ENCODE results near the gene PKD1.
"Not testable (repeated sequence)": the region's sequence is repeated elsewhere in the genome, so short reads cannot be mapped to it uniquely, and the experiment has no call there.

The PKD1 gene

DNA sequence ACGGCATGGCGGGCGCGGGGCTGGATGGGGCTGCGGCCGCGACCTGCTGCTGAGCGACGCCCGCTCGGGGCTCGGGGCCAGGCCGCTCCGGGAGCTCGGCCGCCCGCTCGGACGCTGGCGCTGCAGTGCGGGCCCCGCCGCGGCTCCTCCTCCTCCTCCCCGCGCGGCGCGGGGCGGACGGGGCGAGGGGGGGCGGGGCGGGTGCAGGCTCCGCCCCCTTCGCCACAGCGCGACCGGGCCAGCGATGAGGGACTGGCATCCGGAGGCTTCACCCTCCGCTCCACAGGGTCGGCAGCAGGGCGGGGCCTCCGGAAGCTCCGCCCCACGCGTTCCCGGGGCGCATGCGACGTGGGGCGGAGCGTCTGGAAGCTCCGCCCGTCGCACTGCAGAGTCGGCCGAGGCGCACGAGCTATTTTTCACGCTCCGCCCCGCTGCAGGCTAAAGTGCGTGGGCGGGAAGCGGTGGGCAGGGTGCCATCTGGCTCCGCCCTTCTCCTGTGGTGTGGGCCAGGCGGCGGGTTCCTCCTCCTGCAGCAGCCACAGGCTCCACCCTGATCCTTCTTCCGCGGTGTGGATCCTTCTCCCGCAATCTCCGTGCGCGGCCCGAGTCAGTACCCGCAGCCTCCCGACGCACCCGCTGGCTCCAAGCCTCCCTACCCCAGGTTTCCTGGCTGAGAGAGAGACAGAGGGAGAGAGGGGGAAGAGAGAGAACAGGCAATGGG is at the start of gene PKD1:
PKD1 (minus strand) TSS at position 129 of the 721 bp plus-strand sequence. CDS start 209 bp downstream, outside the sequence.
- H3K27me3 ChIP-seq (ENCODE audit: insufficient read depth, low read length); H3K36me3 ChIP-seq (ENCODE audit: insufficient read depth, low read length); H3K4me1 ChIP-seq (ENCODE audit: insufficient read depth, low read length); H3K9me3 ChIP-seq (ENCODE audit: low read length): not testable (repeated sequence)
- Histone ChIP-seq H2AFZ (ENCODE audit: low read depth, low read length) (peak within 1 kb of the TSS; percentile 66), H3K4me3 (ENCODE audit: low read length) (peak within 1 kb of the TSS; percentile 53)

DNA sequence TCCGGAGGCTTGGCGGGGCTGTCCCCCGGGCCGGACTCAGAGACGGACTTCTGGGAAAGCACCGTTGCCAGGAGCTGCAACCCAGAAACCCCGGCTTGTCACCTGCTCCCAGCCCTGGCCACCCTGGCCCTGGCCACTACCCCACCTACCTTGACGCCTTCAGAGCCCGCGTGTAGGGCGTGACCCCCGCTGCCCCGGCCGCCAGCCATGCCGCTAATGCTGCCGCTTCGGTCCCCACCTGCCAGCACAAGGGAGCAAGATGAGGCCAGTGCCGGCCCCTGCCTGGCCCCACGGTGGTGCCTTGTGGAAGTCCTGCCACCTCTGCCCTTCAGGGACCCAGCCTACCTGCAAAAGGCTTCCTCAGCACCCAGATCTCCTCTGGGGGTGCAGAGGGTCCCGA is 49.3 kb upstream of the PKD1 start:
- H2AFZ ChIP-seq (ENCODE audit: low read depth, low read length), result no peak overlapping the region
- H3K9me3 ChIP-seq (ENCODE audit: low read length), result no peaks in the 10 kb centered on the region
- H3K4me1 ChIP-seq (ENCODE audit: insufficient read depth, low read length), result peaks cover under 1% of the 10 kb centered on the region
- no peaks in the 10 kb centered on the region for H3K27me3 ChIP-seq (ENCODE audit: insufficient read depth, low read length)
- H3K36me3 ChIP-seq (ENCODE audit: insufficient read depth, low read length), result peaks cover 6% of the 10 kb centered on the region
- H3K4me3 ChIP-seq (ENCODE audit: low read length), result no peak overlapping the region

DNA sequence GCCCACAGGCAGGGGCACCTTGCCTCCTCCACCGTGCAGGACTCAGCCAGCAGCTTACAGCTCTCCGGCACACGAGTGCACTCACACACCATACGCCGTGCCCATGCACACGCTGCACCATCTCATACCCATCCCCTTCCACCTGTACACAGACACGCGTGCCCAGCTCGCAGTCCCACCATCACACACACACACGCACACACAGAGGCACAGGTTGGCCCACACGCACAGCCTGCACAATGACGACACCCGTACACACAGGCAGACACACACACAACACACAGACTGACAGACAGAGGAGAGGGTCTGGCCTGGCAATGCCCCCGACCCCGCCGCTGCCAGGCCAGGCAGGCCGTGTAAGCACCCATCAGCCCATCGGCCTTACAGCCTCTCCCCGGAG is 48.6 kb upstream of the PKD1 start:
- H3K36me3 ChIP-seq (ENCODE audit: insufficient read depth, low read length), result peaks cover 6% of the 10 kb centered on the region
- H2AFZ ChIP-seq (ENCODE audit: low read depth, low read length), result no peak overlapping the region
- no peak overlapping the region for H3K4me3 ChIP-seq (ENCODE audit: low read length)
- no peaks in the 10 kb centered on the region for H3K4me1 ChIP-seq (ENCODE audit: insufficient read depth, low read length)
- H3K9me3 ChIP-seq (ENCODE audit: low read length), result no peaks in the 10 kb centered on the region
- no peaks in the 10 kb centered on the region for H3K27me3 ChIP-seq (ENCODE audit: insufficient read depth, low read length)

DNA sequence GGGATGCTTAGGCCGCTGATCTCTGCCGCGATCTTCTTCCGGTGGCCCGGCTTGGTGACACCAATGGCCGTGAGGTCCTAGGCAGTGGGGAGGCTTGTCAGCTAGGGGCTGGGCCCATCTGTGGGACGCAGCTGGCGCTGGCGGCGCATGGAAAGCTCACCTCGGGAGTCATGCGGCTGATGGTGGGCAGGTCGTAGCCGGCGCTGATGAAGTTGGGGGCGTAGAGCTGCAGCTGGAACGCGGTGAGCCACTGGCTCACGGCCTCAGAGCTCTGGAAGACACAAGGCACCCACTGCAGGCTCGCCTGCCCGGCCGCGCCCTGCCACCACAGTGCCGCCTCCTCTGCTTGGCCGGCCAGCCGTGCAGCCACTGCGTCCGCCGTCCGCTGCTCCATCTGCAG is 48.0 kb upstream of the PKD1 start:
- no peak overlapping the region for H3K4me3 ChIP-seq (ENCODE audit: low read length)
- no peaks in the 10 kb centered on the region for H3K27me3 ChIP-seq (ENCODE audit: insufficient read depth, low read length)
- H3K4me1 ChIP-seq (ENCODE audit: insufficient read depth, low read length), result no peaks in the 10 kb centered on the region
- H3K9me3 ChIP-seq (ENCODE audit: low read length), result no peaks in the 10 kb centered on the region
- H2AFZ ChIP-seq (ENCODE audit: low read depth, low read length), result no peak overlapping the region
- H3K36me3 ChIP-seq (ENCODE audit: insufficient read depth, low read length), result peaks cover 6% of the 10 kb centered on the region

DNA sequence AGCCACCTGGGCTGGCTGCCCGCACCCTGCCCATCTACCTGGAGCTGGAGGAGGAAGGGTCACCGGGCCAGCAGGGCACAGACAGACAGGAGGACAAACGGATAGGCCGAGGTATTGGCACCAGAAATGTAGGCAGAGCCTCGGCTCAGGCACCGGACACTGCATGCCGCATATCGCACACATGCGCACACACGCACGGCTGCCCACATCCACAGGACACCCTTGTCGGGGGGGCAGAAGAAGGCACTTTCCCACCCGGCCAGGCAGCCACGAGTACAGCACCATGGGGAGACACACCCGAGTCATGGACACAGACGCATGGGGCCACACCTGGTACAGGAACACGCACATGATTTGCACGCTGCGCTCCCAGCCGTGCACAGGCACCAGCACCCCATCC is 46.3 kb upstream of the PKD1 start:
- H3K36me3 ChIP-seq (ENCODE audit: insufficient read depth, low read length), result peaks cover 17% of the 10 kb centered on the region
- H3K4me1 ChIP-seq (ENCODE audit: insufficient read depth, low read length), result no peaks in the 10 kb centered on the region
- H3K27me3 ChIP-seq (ENCODE audit: insufficient read depth, low read length), result no peaks in the 10 kb centered on the region
- H2AFZ ChIP-seq (ENCODE audit: low read depth, low read length), result no peak overlapping the region
- no peaks in the 10 kb centered on the region for H3K9me3 ChIP-seq (ENCODE audit: low read length)
- H3K4me3 ChIP-seq (ENCODE audit: low read length), result no peak overlapping the region

DNA sequence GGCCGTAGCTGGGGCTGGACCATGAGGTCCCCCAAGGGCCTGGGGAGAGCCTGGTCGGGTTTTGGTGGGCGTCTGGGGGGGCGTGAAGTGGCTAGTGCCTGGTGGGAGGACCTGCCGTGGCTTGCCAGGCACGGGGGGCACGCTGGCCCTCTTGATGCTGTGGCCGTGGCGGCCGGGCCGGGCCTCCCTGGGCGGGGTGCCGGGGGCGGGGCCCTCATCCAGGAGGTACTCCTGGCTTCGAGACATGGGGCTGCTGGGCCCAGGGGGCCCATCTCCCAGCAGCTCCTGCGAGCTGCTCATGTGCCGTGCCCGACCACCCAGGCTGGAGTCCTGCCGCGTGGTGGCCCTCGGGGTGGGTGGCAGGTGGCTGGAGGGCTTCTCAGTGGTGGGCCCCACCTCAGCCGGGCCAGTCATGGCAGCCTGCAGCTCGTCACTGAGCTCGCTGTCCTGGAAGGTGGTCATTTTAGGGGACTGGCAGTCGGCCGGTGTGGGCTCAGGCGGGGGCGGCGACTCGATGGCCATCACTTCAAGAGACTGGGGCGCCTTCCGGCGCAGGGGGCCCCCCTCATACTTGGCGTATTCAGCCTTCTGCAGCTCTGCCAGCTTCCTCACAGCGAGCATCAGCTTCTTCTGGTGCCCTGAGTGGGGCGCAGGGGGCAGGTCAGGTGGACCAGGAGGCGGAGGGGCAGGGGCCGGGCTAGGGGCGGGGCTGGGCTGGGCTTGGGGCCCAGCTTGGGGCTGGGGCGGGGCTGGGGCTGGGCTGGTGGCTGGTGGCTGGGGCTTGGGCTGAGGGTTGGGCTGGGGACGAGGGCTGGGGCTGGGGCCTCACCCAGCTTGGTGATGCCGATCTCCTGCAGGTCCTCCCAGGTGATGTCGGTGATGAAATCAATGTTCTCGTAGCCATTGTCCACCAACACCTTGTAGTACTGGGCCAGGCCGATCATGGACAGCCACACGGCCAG is 45.5 kb upstream of the PKD1 start:
- Histone ChIP-seq H3K4me1 (ENCODE audit: insufficient read depth, low read length) (no peaks in the 10 kb centered on the region), H3K36me3 (ENCODE audit: insufficient read depth, low read length) (peaks cover 23% of the 10 kb centered on the region), H3K27me3 (ENCODE audit: insufficient read depth, low read length) (no peaks in the 10 kb centered on the region), H3K4me3 (ENCODE audit: low read length) (no peak overlapping the region), H2AFZ (ENCODE audit: low read depth, low read length) (no peak overlapping the region), H3K9me3 (ENCODE audit: low read length) (no peaks in the 10 kb centered on the region)

DNA sequence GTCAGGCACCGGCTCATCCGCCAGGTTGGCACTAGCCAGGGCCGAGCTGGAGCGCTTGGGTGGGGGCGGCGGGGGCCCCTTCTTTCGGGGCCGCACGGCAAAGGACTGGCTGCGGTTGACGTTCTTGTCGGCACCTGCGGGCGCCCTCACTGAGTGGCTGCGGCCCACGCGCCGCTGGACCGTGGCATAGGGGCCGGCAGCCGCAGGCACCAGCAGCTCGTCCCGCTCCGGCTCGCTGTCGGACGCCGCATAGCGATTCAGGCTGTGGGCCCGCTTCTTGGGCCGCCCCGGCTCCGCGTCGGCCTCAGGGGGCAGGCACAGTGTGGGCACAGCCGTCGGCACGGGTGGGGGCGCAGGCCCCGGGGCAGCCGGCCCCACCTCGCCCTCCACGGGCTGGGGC is 44.8 kb upstream of the PKD1 start:
- H3K4me1 ChIP-seq (ENCODE audit: insufficient read depth, low read length), result no peaks in the 10 kb centered on the region

DNA sequence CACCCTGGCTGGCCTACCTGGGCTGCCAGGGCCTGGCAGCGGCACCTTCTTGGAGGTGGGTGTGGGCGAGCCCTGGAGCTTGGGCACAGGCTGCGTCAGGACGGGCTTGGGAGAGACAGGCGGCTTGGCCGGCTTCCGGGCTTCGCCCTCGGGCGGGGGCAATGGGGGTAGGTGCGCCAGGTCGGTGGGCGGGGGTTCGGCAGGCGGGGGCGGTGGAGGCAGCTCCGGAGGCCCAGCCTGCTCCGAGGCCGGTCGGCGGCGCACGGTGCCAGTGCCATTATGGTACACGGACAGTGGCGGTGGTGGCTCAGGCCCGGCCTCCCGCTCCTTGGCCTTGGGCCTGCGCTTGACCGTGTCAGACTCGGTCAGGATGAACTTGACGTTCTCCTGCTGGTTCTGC is 43.9 kb upstream of the PKD1 start:
- no peak overlapping the region for H3K4me3 ChIP-seq (ENCODE audit: low read length)
- H3K36me3 ChIP-seq (ENCODE audit: insufficient read depth, low read length), result peaks cover 40% of the 10 kb centered on the region
- no peaks in the 10 kb centered on the region for H3K9me3 ChIP-seq (ENCODE audit: low read length)
- no peaks in the 10 kb centered on the region for H3K27me3 ChIP-seq (ENCODE audit: insufficient read depth, low read length)
- no peak overlapping the region for H2AFZ ChIP-seq (ENCODE audit: low read depth, low read length)
- no peaks in the 10 kb centered on the region for H3K4me1 ChIP-seq (ENCODE audit: insufficient read depth, low read length)

More for the DNA sequence above, 44.8 kb upstream of the PKD1 start:
- Histone ChIP-seq H3K4me3 (ENCODE audit: low read length) (no peak overlapping the region), H3K27me3 (ENCODE audit: insufficient read depth, low read length) (no peaks in the 10 kb centered on the region), H3K9me3 (ENCODE audit: low read length) (no peaks in the 10 kb centered on the region), H2AFZ (ENCODE audit: low read depth, low read length) (no peak overlapping the region), H3K36me3 (ENCODE audit: insufficient read depth, low read length) (peaks cover 31% of the 10 kb centered on the region)

DNA sequence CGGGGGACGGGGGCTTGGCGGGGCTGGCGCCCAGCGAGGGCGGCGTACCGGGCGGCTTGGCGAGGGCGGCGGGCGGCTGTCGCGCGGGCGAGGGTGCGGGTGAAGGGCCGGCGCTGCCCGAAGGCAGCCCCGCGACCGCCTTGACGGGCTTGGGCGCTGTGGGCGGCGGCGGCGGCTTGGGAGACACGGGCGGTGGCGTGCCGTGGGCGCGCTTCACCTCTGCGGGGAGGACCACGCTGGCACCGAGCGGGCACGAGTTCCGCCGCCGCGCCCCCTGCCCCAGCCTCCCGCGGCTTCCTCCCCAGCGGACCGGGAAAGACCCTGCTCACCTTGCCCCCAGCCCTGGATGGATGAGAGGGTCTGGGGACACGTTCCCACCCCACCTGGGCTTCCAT is 43.4 kb upstream of the PKD1 start:
- H2AFZ ChIP-seq (ENCODE audit: low read depth, low read length), result no peak overlapping the region
- H3K9me3 ChIP-seq (ENCODE audit: low read length), result no peaks in the 10 kb centered on the region
- peaks cover 44% of the 10 kb centered on the region for H3K36me3 ChIP-seq (ENCODE audit: insufficient read depth, low read length)
- H3K4me3 ChIP-seq (ENCODE audit: low read length), result no peak overlapping the region
- no peaks in the 10 kb centered on the region for H3K4me1 ChIP-seq (ENCODE audit: insufficient read depth, low read length)
- no peaks in the 10 kb centered on the region for H3K27me3 ChIP-seq (ENCODE audit: insufficient read depth, low read length)

DNA sequence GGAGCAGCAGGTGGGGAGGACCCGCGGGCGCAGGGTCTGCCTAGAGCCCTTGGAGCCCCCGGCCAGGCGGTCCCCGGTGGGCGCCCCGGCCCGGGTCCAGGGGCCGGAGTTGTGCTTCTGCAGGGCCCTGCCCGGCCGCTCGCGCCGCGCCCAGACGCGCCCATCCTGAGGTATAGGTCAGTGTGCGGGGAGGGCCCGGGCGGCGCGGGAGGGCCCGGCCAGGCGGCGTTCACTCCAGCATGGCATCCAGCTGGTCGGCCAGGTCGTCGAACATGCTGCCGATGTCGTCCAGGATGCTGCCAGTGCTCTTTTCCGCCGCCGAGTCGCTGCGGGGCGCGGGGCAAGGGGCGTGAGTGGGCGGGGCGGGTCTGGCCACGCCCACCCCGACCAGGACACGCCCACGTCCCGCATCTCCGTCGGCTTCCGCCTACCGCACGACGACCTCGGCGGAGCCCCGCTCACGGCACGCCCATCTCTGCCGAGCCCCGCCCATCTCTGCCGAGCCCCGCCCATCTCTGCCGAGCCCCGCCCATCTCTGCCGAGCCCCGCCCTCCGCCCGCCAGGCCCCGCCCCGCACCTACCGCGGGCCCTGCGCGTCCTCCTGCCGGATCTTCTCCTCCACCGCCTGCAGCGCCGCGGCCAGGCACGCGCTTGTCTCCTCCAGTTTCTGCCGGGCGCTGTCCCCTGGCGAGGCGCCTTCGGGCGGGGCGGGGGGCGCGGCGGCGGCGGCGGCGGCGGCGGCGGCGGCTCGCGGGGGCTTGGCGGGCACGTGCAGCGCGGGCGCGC is 42.8 kb upstream of the PKD1 start:
- Histone ChIP-seq H3K4me1 (ENCODE audit: insufficient read depth, low read length) (no peaks in the 10 kb centered on the region), H3K9me3 (ENCODE audit: low read length) (no peaks in the 10 kb centered on the region), H3K4me3 (ENCODE audit: low read length) (no peak overlapping the region), H2AFZ (ENCODE audit: low read depth, low read length) (no peak overlapping the region), H3K36me3 (ENCODE audit: insufficient read depth, low read length) (peaks cover 46% of the 10 kb centered on the region), H3K27me3 (ENCODE audit: insufficient read depth, low read length) (no peaks in the 10 kb centered on the region)

DNA sequence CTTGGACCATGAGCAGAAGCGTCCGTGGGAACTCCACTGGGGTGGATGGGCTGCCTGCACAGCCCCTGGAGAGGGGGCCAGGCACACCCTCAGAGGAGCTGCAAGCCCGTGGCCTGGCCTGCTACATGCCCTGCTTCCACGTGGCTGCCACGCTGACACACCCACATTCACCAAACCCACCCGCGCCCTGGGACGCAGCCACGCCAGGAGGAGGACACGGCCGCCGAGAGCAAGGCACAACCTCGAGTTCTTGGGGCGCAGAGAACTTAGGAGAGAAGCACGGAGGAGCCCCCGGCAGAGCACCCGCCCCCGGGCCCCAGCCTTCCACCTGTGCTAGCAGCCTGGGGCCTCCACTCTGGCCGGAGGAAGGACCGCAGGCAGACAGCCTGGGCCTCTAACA is 41.9 kb upstream of the PKD1 start:
- Histone ChIP-seq H3K27me3 (ENCODE audit: insufficient read depth, low read length) (no peaks in the 10 kb centered on the region), H3K9me3 (ENCODE audit: low read length) (no peaks in the 10 kb centered on the region), H3K36me3 (ENCODE audit: insufficient read depth, low read length) (peaks cover 53% of the 10 kb centered on the region), H2AFZ (ENCODE audit: low read depth, low read length) (no peak overlapping the region), H3K4me1 (ENCODE audit: insufficient read depth, low read length) (no peaks in the 10 kb centered on the region), H3K4me3 (ENCODE audit: low read length) (no peak overlapping the region)

DNA sequence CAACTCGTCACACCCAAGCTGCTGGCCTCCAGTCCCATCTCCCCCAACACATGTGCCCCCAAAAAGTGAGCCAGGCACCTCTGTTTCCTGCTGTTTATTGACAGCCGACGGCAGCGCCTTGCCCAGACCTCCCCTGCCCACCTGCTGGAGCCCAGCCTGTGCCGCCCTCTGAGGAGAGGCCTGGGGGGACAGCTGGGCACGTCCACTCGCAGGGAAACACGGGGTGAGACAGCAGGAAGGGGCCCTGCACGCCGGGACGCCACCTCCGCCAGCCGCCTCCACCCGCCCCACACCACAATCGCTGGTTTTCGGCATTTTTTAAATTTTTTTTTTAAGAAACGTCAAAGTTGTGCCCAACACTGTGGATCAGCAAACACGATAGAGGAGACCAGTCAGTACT is 41.4 kb upstream of the PKD1 start:
- Histone ChIP-seq H3K36me3 (ENCODE audit: insufficient read depth, low read length) (peaks cover 54% of the 10 kb centered on the region), H3K4me1 (ENCODE audit: insufficient read depth, low read length) (no peaks in the 10 kb centered on the region), H2AFZ (ENCODE audit: low read depth, low read length) (no peak overlapping the region), H3K4me3 (ENCODE audit: low read length) (no peak overlapping the region), H3K9me3 (ENCODE audit: low read length) (no peaks in the 10 kb centered on the region), H3K27me3 (ENCODE audit: insufficient read depth, low read length) (no peaks in the 10 kb centered on the region)

DNA sequence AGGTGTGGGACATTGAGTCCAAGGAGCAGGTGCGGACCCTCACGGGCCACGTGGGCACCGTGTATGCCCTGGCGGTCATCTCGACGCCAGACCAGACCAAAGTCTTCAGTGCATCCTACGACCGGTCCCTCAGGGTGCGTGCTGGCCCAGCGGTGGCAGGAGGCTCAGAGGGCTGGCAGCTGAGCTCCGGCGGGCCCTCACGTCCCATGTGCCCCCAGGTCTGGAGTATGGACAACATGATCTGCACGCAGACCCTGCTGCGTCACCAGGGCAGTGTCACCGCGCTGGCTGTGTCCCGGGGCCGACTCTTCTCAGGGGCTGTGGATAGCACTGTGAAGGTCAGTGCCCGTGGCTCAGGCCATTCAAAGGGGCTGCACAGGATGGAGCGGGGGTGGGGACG is 40.3 kb upstream of the PKD1 start:
- H3K9me3 ChIP-seq (ENCODE audit: low read length), result no peaks in the 10 kb centered on the region
- H3K4me1 ChIP-seq (ENCODE audit: insufficient read depth, low read length), result no peaks in the 10 kb centered on the region
- H3K36me3 ChIP-seq (ENCODE audit: insufficient read depth, low read length), result peaks cover 65% of the 10 kb centered on the region
- H2AFZ ChIP-seq (ENCODE audit: low read depth, low read length), result no peak overlapping the region
- no peaks in the 10 kb centered on the region for H3K27me3 ChIP-seq (ENCODE audit: insufficient read depth, low read length)
- no peak overlapping the region for H3K4me3 ChIP-seq (ENCODE audit: low read length)

All from neuron (in vitro differentiated cells).